GM21576 (cell line): ENCODE measurements around the gene PRDM10.
"Not testable (repeated sequence)": the region's sequence is repeated elsewhere in the genome, so short reads cannot be mapped to it uniquely, and the experiment has no call there.

ENCODE experiments used
- ATAC-seq: cut with Tn5 transposase; IDR thresholded peaks from one replicate; pipeline ENCODE4 v1.9.1; 2021; ENCODE audit warnings: mild to moderate bottlenecking, moderate library complexity; ENCODE audit not compliant: unreplicated experiment

The PRDM10 gene

GRCh38 chr11:129976328-129976727, 26.3 kb downstream of the PRDM10 start:
- ATAC-seq, result no peak

GRCh38 chr11:129975543-129975942, 27.1 kb downstream of the PRDM10 start:
- ATAC-seq, result no peak

- no peak for ATAC-seq
Observed at GRCh38 chr11:129974672-129975071, 28.0 kb downstream of the PRDM10 start.

- ATAC-seq, result no peak
Observed at GRCh38 chr11:129974237-129974636, 28.4 kb downstream of the PRDM10 start.

GRCh38 chr11:129973809-129974208, 28.8 kb downstream of the PRDM10 start:
- no peak for ATAC-seq

- ATAC-seq, result peak; percentile 90
Observed at GRCh38 chr11:129973068-129973467, 29.6 kb downstream of the PRDM10 start.

- no peak for ATAC-seq
Observed at GRCh38 chr11:129972611-129973010, 30.0 kb downstream of the PRDM10 start.

- ATAC-seq, result not testable (repeated sequence)
Observed at GRCh38 chr11:129971856-129972255, 30.8 kb downstream of the PRDM10 start.

- ATAC-seq, result no peak
Observed at GRCh38 chr11:129969920-129970319, 32.7 kb downstream of the PRDM10 start.

GRCh38 chr11:129968591-129969419, 33.8 kb downstream of the PRDM10 start:
- ATAC-seq, result no peak

GRCh38 chr11:129967996-129968395, 34.6 kb downstream of the PRDM10 start:
- no peak for ATAC-seq

GRCh38 chr11:129965248-129965647, 37.4 kb downstream of the PRDM10 start:
- no peak for ATAC-seq

GRCh38 chr11:129960216-129961214, 42.1 kb downstream of the PRDM10 start:
- peak; percentile 91 for ATAC-seq

GRCh38 chr11:129959687-129960086, 42.9 kb downstream of the PRDM10 start:
- ATAC-seq, result no peak

GRCh38 chr11:129955282-129955681, 47.4 kb downstream of the PRDM10 start:
- no peak for ATAC-seq

- ATAC-seq, result not testable (repeated sequence)
Observed at GRCh38 chr11:129954703-129955102, 47.9 kb downstream of the PRDM10 start.

GRCh38 chr11:129951866-129952262, 50.8 kb downstream of the PRDM10 start:
- no peak for ATAC-seq

- no peak for ATAC-seq
Observed at GRCh38 chr11:129951201-129951865, 51.3 kb downstream of the PRDM10 start.

GRCh38 chr11:129950101-129951091, 52.2 kb downstream of the PRDM10 start:
- ATAC-seq, result no peak

GRCh38 chr11:129948926-129949466, 53.6 kb downstream of the PRDM10 start:
- no peak for ATAC-seq
